HG03442 (cell line): ENCODE data around the gene ZMYND8.
"Not testable (repeated sequence)": the region's sequence is repeated elsewhere in the genome, so short reads cannot be mapped to it uniquely, and the experiment has no call there.

Source experiments
- ATAC-seq: cut with Tn5 transposase; IDR thresholded peaks from one replicate; pipeline ENCODE4 v1.9.1; 2021; ENCODE audit warnings: mild to moderate bottlenecking, moderate library complexity; ENCODE audit not compliant: unreplicated experiment

The ZMYND8 gene

DNA sequence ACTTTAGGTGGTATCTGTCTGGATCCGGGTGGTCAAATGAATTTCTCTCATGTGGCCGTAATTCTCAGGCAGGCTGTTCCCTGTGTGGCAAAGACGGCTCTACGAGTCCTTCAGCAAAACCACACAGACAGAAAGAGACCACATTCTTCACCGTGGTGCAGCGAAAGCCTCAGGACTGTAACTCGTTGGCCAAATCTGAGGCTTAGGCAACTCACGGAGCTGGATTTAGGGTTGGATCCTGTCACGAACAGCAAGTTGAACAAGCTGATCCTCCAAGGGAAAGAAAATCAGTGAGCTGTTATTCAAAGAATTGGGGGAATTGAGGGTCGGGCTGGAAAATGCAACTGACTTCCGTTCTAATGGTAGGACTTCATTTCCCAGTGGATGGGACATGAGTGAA is 167.4 kb downstream of the ZMYND8 start:
- ATAC-seq, result no peak

GRCh38 chr20:47188540-47188939 is 168.0 kb downstream of the ZMYND8 start:
- ATAC-seq, result no peak

DNA sequence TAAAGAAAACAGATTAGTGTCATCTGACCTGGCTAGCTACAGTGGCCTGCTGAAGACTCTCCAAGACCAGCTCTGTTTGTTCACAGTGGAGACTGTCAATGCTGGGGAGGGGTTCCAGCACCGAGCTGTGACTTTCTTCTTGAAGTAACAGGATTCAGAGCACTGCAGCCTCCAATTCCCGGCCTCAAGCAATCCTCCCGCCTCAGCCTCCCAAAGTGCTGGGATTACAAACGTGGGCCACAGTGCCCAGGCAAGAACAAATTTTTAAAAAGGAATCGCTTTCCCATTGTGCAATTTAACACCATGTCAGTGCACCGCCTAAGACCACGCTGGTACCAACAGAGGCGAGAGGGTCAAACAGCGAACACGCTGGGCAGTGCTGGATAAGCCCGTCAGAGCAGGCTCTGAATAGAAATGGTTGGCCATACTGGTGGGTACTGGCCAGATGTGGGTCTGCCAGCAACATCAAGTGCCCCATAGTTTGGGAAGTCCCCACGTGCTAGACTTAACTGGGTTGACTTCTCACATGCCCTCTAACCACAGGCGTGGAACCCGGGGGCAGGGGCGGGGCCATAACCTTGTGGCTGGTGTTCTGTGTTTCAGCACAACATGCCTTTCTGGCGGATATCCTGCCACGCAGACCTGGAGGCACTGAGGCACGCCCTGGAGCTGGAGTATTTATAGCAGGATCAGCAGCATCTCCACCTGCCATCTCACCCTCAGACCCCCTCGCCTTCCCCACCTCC is 168.9 kb downstream of the ZMYND8 start:
- ATAC-seq, result no peak

DNA sequence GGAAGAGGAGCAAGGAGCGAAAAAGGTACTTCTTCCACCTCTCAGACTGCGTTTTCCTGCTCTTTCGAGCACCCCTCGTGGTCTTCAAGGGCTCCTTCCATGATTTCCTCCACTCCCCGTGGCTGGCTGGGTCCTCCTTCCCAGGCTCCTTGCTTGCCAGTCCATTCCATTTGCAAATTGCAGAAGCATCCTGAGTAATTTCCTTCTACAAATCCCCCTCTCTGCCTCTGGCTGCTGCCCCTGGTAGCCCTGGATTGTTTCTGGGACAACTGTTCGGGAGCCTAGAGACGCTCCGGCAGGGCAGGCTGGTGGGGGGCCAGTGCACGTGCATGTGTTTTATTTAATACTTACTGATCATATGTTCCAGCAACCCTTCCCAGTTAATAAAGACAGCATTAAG is 173.1 kb downstream of the ZMYND8 start:
- ATAC-seq, result no peak

DNA sequence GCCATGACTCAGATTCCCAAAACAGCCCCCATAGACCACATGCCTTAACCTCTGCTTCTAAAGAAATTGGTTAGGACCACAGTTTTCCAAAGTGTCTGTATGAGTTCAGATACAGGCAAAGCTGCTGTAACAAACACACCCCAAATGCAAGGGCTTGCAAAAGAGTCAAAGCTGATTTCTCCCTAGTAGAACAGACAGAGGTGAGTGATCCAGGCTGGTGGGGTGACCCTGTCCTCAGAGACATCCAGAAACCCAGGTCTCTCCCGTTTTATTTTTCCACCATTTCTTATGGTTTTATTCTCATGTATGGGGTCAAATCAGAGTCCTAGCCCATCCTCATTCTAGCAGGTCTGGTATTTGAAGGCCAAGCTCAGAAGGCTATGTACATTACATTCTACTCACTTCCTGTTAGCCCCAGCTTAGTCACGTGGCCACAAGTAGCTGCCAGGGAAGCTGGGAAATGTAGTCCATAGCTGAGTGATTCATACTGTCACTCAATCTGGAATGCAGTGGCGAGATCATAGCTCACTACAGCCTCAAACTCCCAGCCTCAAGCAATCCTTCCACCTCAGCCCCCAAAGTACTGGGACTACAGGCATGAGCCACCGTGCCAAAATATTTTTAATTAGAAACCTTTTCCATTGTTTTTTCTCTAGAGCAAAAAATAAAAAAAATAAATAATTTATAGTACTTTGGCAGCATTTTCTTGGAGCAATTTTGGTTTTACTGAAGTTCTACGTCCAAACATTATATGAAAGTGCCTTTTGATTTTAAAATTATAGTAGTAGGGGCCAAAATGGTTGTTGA is 175.2 kb downstream of the ZMYND8 start:
- ATAC-seq, result no peak

- ATAC-seq, result no peak
Measured at GRCh38 chr20:47179267-47179666, 177.2 kb downstream of the ZMYND8 start.

- no peak for ATAC-seq
Measured at GRCh38 chr20:47178851-47179250, 177.6 kb downstream of the ZMYND8 start.

DNA sequence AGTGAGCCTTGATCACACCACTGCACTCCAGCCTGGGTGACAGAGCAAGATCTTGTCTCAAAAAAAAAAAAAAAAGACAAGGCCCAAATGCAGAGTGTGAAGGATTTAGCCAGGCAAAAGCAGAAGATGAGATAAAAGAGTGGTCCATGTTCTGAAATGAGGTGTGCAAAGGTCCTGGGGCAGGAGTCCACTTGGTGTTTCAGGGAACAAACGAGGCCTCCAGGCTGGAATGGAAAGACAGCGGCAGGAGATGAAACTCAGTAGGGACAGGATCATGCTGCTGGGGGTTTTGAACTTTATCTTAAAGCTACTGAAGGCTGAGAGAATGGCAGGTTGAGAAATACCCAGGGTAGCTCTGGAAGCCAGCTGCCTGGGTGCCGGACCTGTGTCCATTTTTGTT is 178.2 kb downstream of the ZMYND8 start:
- no peak for ATAC-seq

DNA sequence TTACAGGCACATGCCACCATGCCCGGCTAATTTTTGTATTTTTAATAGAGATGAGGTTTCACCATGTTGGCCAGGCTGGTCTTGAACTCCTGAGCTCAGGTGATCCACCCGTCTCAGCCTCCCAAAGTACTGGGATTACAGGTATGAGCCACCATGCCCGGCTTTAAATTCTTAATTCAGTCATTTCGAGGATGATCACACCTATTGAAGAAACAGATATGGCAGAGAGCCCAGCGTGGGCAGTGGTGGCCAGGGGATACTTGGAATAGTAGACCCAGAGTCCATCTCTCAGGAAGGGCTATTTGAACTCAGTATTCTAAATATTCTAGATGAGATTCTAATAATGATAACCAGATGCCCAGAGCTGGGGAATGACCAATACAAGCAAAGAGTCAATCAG is 180.3 kb downstream of the ZMYND8 start:
- ATAC-seq, result not testable (repeated sequence)

- no peak for ATAC-seq
Measured at GRCh38 chr20:47175493-47175892, 181.0 kb downstream of the ZMYND8 start.

- no peak for ATAC-seq
Measured at GRCh38 chr20:47174456-47175243, 181.8 kb downstream of the ZMYND8 start.

DNA sequence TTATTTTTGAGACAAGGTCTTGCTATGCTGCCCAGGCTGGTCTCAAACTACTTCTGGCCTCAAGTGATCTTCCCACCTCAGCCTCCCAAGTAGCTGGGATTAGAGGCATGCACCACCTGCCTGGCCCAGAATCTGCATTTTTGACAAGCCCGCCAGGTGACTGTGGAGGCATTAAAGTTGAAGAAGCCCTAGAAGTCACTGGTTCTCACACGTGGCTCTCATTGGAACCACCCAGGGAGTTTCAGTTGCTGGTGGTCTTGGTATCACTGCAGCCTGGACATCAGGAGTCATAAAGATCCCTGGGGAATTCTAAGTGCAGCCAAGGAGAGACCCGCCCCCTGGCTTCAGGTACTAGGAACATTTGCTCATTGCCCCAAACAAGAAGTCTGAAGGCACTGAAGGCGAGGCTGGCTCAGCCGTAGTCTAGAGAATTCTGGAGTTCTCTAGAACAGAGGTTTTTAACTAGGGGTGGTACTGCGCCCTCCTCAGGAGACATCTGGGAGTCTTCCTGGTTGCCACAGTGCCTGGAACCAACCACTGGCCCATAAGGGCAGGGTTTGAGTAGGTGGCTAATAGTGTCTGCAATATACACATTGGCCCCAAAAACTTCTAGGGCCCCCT is 182.8 kb downstream of the ZMYND8 start:
- ATAC-seq, result no peak

GRCh38 chr20:47172579-47172978 is 183.9 kb downstream of the ZMYND8 start:
- no peak for ATAC-seq

DNA sequence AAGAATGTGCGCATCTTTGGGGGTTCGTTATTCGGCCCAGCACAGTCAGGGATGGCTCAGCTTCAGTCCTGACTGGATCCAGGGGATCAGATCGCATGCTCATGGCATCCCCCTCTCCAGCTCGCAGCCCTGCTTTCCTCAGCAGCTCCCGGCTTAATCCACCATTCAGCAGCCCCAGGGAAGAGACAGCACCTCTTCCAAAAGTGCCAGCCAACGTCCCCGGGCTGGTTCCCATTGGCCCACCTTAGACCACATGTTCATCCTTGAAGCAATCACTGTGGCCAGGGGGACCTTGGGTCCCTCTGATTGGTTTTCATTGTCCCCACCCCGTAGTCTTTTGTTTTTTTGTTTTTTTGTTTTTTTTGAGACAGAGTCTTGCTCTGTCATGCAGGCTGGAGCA is 188.7 kb downstream of the ZMYND8 start:
- ATAC-seq, result no peak

DNA sequence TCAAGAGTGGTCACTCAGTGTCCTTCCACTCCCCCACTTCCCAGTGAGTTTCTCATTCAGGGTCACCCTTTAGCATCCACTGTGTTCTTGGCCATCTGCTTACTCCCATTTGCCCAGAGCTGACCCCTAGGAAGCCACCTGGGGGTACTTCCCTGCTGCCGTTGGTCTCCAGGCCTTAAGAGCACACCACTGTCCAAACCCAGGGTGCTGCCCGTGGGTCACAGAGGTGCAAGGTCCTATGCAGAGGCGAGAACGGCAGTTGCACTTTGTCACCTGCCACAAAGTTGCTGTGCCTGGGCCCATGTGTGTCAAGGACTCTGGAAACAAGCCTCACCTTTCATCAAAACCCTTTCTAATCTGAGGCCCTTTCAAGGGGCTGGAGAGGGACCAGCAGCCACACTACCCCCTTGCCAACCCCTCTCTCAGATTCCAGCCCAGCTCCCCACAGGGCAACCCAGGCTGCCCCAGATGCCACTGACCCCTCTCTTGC is 191.1 kb downstream of the ZMYND8 start:
- no peak for ATAC-seq

DNA sequence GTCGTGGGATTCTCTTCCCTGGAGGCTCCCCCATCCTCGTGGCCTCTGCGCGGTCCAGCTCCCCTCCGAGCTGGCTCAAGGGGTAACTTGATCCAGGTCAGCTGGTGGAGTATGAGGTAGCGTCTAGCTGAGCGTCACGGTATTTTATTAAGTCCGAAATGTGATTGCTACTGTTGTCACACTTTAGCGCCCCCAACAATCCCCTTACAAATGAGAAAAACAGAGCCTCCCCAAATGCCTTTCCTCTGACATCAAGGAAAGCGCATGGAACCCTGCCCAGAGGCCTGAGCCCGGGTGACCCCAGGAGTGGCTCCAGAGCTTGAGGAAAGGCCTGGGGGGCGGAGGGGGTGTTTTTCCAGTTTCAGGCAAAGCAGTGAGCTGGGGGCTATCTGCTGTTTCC is 192.4 kb downstream of the ZMYND8 start:
- no peak for ATAC-seq

GRCh38 chr20:47161411-47161810 is 195.1 kb downstream of the ZMYND8 start:
- ATAC-seq, result no peak

DNA sequence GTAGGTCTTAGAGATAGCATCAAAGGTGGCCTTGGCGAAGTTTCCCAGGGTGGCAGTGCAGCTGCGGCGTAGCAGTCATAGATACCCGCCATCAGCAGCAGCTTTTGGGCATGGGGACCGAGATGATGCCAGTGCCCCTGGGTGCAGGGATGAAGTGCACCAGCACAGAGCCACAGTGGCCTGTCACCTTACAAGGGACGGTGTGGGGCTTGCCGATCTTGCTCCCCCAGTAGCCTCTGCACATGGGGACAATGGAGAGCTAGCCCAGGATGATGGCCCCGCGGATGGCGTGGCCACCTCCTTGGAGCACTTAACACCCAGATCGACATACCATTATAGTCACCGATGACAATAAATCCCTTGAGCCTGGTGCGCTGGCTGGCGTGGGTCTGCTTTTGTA is 195.5 kb downstream of the ZMYND8 start:
- no peak for ATAC-seq

DNA sequence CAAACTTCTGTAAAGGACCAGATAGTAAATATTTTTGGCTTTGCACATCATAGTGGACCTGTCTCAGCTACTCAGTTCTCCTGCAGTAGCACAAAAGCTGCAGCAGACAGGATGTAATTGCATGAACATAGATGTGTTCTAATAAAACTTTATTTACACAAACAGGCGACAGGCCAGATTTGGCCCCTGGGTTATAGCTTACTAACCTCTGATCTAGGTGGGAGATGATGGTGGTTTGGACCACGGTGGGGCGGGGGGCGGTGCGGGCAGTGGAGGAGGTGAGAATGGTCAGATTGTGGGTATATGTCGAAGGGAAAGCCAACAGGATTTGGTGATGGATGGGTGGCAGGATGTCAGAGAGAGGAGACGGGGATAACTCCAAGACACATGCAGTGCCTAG is 196.3 kb downstream of the ZMYND8 start:
- ATAC-seq, result no peak
